Right lobe of liver (tissue), 4 donors: Measurements from ENCODE around the gene SH3RF3.

ENCODE experiments used
- CTCF ChIP-seq, 4 donors: fragments of 200-600 bp in 3 of 4; fragments of 450-650 bp in 1 of 4; IDR thresholded peaks; one replicate each; pipeline versions ENCODE4 v1.5.1 to v1.8.0; 2016 to 2022; ENCODE audit warnings: antibody characterized with exemption in 4 of 4, mild to moderate bottlenecking in 2 of 4
- POLR2A ChIP-seq: fragments of 450-650 bp; IDR thresholded peaks from one replicate; pipeline ENCODE4 v1.6.1; 2017; ENCODE audit warnings: antibody characterized with exemption, mild to moderate bottlenecking
- donor health status: DM: no; HTN: no; CAD: no.
- donor health status: DM: no; HTN: no; CAD: no.
- donor health status: DM: no; HTN: yes; CAD: no.

GRCh38 chr2:109217362-109218086 is 88.5 kb downstream of the SH3RF3 start:
- no peak for TF ChIP-seq CTCF (IDR thresholded peaks at IDR 0.05)
- no peak for TF ChIP-seq POLR2A
